B cell (primary cell): ENCODE data around the gene NINL.

ENCODE experiments used
- CTCF ChIP-seq: fragments of 200-600 bp; IDR thresholded peaks from one replicate; pipeline ENCODE4 v1.8.0; 2022; ENCODE audit warnings: antibody characterized with exemption, mild to moderate bottlenecking
- EZH2 ChIP-seq: IDR thresholded peaks from 2 replicates; pipeline ENCODE4 v1.6.1; 2012; ENCODE audit warnings: borderline replicate concordance, low read depth, mild to moderate bottlenecking, moderate library complexity, low read length; ENCODE audit not compliant: insufficient read depth, poor library complexity, severe bottlenecking

GRCh38 chr20:25547999-25548398 is 37.3 kb downstream of the NINL start:
- TF ChIP-seq CTCF: no peak
- no peak for TF ChIP-seq EZH2
